GM18861 (cell line): ENCODE measurements around the gene ZFR2.

Source experiments
- ATAC-seq: cut with Tn5 transposase; IDR thresholded peaks from one replicate; pipeline ENCODE4 v1.9.1; 2021; ENCODE audit not compliant: unreplicated experiment

Gene ZFR2

DNA sequence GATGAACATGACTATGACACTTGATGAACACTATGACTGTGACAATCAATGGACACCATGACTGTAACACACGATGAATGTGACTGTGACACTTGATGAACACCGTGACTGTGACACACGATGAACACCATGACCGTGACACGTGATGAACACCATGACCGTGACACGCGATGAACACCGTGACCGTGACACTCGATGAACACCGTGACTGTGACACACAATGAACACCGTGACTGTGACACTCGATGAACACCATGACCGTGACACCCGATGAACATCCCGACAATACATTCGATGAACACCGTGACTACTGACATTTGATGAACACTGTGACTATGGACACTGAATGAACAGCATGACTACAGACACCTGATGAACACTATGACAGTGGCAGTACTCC lies 30.9 kb downstream of the ZFR2 start:
- ATAC-seq, result no peak

- no peak for ATAC-seq
These were observed 31.5 kb downstream of the ZFR2 start for GRCh38 chr19:3837332-3837731.

DNA sequence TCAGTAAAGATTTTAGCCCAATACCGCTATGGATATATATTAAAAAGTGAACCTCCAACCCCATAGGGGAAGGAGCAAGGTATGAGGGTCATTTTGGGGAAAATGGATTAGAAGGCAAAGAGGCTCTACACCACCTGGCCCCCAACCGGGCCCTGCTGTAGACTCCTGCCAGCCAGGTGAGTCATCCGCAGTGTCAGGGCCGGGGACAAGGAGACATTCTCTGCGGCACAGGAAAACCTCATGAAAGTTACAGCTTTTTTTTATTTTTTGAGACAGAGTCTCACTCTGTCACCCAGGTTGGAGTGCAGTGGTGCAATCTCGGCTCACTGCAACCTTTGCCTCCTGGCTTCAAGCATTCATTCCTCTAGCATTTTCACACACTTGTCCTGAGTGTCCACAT lies 32.0 kb downstream of the ZFR2 start:
- ATAC-seq, result no peak

DNA sequence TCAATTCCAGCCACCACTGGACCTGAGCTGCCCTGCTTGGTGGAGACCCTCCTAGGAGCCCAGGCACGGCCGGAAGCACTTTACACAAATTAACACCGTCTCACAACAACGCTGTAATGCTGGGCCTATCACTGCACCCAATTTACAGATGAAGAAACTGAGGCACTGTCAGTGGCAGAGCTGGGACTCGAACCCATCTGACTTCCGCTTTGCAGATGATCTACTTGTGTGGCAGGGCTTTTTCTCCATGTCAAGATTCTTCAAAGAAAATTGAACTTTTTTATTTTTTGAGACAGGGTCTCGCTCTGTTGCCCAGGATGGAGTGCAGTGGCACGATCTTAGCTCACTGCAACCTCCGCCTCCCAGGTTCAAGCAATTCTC lies 33.8 kb downstream of the ZFR2 start:
- ATAC-seq, result no peak

DNA sequence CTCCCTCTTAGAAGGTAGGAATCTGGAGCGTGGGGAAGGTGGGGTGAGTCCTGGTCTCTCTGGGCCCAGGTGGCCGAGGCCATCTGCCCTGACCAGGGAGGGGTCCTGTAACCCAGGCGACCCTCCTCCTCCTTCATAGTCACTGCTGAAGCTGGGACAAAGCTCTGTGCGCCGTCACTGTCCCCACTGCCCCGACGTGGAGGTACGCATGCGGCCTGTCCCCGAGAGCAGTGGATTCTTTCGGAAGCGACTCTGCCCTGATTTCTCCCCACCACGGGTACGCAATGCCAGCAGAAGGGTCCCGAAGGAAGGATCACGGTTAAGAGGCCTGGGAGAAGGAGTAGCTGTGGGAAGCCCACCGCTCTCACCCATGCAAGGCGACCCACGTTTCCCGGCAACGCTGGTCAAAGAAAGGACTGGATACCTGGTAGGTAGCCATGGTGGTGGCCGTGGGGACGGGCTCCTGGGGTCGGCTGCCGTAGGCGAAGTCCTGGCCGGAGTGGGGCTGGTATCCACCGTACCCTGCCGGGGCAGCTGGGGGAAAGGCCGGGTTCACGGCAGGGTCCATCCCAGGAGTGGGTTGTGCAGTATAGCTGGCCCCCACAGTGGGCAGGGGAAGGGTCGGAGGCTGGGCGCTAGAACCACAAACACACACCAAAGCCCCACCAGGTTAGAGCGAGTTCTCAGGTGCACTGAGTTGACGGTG lies 34.3 kb downstream of the ZFR2 start:
- no peak for ATAC-seq

- ATAC-seq, result no peak
These were observed 35.1 kb downstream of the ZFR2 start for GRCh38 chr19:3833578-3834348.

- ATAC-seq, result no peak
These were observed 36.8 kb downstream of the ZFR2 start for GRCh38 chr19:3832001-3832400.

GRCh38 chr19:3831601-3832000 lies 37.2 kb downstream of the ZFR2 start:
- ATAC-seq, result no peak

DNA sequence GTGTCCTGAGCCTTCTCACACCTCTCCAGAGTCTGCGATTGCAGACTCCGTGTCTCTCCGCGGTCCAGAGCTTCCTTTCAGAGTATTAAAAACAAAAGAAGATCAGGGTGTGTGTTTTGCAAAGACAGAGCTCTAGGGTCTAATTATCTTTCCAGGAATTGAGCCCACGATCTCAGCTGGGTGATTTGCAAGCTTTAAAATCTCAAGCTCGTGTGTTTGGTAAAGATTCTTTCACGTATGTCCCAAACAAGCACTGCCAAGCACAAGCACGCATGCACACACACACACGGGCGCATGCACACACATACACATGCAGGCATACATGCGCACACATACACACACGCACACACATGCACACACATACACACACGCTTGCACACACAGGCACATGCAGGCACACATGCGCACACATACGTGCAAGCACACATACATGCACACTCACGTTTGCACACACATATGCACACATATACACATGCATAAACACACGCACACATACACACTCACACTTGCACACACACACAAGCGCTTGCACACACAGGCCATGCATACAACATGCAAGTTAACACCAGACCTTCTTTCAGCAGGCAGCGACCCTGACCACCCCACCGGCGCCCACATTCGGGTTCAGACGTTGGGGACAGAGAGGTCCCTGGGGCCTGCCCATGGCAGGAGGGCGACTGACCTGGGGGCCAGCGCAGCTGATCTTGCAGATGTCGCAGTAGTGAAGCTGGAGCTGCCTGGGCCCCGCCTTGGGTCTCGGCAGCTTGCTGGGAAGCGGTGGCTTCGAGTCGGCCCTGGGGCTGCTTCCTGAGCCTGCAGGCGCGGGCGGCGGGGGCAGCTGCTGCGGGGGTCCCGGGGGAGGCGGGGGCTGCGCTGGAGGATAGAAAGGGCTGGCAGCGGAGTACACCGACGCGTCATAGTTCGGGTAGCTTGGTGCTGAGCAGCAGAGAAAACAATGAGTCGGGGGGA lies 37.9 kb downstream of the ZFR2 start:
- ATAC-seq, result no peak

DNA sequence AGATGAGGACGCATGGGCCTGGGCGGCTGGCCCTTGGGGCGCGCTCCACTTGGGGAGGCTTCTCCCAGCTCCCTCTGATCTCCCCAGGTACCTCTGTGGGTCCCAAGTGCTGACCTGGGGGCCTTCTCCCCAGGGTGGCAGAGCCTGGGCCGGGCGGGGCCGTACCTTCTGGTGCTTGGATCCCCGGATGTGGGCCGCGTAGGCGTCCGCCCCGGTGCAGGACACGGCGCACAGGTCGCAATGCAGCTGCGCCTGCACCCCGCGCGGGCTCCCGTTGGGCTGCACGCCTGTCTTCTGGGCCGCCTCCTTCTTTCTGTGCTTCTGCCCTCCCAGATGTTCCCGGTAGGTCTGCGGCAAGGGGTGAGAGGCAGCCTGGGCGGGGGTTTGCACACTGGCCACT lies 41.5 kb downstream of the ZFR2 start:
- ATAC-seq, result no peak

DNA sequence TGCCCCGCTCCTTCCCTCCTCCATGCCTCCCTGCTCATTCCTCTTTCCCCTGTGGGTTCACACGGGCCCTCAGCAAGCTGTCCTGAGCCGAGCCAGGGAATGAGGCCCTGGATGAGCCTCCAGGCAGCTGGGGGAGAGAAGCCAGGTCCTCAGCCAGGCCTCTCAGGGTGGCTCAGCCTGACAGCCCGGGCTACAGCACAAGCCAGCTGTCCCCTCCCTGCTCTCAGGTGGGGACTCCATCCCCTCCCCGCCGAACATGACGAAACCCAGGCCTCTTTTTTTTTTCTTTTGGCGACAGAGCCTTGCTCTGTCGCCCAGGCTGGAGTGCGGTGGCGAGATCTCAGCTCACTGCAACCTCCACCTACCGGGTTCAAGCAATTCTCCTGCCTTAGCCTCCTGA lies 42.7 kb downstream of the ZFR2 start:
- no peak for ATAC-seq

- ATAC-seq, result no peak
These were observed 43.4 kb downstream of the ZFR2 start for GRCh38 chr19:3825286-3825956.

- no peak for ATAC-seq
These were observed 45.5 kb downstream of the ZFR2 start for GRCh38 chr19:3823350-3823713.

DNA sequence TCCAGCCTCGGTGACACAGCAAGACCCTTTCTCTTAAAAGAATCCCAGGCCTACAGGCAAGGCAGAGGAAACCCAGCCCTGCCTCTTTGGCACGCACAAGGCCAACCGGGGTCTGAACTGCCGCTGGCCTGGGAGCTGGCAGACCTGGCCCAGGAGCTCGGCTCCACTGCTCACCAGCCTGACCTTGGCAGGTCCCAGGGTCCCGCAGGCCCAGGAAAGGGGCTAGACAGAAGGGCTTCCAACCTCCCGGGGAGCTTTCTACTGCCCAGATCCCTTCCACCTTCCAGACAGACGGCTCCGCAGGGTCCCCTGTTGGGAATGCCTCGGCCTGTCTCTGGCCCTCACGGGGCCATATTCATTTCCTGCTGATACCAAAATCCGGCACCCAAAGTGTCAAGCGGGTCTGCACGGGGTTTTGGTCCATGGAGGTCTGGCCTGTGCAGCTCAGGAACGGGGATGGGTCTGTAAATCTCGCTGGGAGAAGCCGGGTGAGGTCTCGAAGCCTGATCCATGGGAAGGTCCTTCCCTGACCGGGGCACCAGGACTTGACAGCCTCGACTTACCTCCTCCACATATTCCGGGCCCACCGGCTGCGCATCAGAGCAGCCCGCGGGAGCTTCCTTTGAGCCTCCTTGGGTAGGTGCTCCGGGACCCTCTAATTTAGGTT lies 46.0 kb downstream of the ZFR2 start:
- ATAC-seq, result no peak

DNA sequence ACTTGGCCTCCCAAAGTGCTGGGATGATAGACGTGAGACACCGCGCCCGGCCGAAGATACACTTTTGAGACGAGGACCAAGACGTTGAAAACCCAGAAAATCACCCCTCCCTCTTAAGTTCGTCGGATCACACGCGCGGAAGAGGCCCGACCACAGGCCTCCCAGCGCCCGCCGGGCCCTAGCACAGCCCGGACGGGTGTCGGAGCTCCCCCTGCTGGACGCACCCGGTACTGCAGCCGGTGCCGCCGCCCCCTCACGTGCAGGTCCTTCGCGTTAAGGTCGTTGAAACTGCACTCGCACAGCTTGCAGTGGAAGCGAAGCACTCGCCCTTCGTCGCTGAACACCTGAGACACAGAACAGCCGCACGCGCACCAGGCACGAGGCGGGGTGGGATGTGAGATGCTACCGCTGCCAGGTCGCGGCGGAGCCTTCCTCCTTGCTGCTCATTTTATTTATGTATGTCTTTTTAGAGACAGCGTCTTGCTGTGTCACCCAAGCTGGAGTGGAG lies 46.9 kb downstream of the ZFR2 start:
- no peak for ATAC-seq

GRCh38 chr19:3821156-3821555 lies 47.7 kb downstream of the ZFR2 start:
- ATAC-seq, result no peak

- no peak for ATAC-seq
These were observed 48.8 kb downstream of the ZFR2 start for GRCh38 chr19:3819989-3820388.

GRCh38 chr19:3818918-3819317 lies 49.9 kb downstream of the ZFR2 start:
- no peak for ATAC-seq

DNA sequence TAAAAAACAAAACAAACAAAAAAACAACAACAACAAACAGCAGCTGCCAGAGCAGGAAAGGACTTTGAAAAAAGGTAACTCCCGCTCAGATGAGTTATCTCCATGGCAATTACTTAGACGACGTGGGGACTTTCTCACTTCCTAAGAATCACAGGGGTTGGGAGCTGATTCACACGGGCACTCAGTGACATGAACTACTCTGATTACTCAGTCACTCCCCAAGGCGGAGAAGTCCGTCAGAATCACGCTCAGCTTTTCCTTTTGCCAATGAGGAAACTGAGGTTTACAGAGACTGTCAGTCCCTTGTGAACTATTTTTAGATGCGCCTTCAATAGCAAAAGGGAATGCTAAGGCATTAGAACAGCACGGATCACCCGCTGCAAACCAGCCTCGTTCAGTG lies 50.4 kb downstream of the ZFR2 start:
- ATAC-seq, result no peak

- no peak for ATAC-seq
These were observed 51.1 kb downstream of the ZFR2 start for GRCh38 chr19:3817761-3818160.
